ENCODE measurements around the gene COQ9.
A peak's percentile ranks its signal among the peaks of the same experiment; 100 is the strongest.

The COQ9 gene

DNA sequence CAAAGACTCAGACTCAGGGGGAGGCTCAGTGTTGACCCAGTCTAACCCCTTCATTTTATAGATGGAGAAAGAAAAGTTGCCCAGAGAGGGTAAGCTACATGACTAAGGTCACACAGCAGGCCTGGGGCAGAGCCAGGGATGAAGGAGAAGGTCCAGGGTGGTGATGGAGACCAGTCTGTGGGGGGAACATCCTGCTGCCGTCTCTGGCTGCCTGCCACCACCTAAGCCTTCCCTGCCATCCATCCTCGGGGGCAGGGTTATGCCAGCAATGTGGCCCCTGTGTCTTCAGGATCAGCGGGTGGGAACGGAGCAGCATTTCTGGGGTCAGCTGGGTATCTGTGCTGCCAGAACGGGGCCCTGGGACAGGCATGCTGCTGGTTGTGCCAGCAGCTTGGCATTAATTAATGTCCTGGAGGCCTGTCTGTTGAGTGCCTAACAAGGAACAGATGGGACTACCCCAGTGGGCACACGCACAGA lies 33.5 kb downstream of the COQ9 start:
- no peak for DNase-seq (ENCODE audit: low spot score)
- Mint-ChIP-seq H3K27ac (no peak overlapping the region), H3K27me3 (ENCODE audit: low read depth) (peaks cover 11% of the 10 kb centered on the region), H3K36me3 (ENCODE audit: low read depth) (no peaks in the 10 kb centered on the region), H3K9me3 (no peaks in the 10 kb centered on the region), H3K4me3 (no peak overlapping the region), H3K4me1 (ENCODE audit: low read depth) (peaks cover 11% of the 10 kb centered on the region)

DNA sequence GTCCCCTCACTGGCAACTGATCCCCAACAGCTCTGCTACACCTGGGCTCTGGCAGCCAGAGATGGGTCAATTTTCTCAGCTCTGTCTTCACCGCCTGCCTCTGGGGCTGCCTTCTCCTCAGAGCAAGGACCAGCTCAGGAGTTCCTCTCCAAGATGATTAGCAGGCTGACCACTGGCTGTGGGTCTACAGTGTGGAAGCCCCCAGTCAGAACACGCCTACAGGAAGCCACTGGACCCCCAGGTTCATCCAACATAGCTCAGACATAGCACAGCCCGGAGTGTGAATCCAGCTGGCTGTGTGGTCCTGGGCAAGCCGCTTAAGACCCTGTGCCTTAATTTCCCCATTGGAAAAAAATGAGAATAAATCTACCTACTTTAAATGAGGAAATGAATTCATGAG lies 34.1 kb downstream of the COQ9 start:
- Mint-ChIP-seq H3K4me3 (no peak overlapping the region), H3K27ac (no peak overlapping the region), H3K9me3 (no peaks in the 10 kb centered on the region), H3K36me3 (ENCODE audit: low read depth) (no peaks in the 10 kb centered on the region), H3K27me3 (ENCODE audit: low read depth) (peaks cover 11% of the 10 kb centered on the region), H3K4me1 (ENCODE audit: low read depth) (peaks cover 8% of the 10 kb centered on the region)
- no peak for DNase-seq (ENCODE audit: low spot score)

DNA sequence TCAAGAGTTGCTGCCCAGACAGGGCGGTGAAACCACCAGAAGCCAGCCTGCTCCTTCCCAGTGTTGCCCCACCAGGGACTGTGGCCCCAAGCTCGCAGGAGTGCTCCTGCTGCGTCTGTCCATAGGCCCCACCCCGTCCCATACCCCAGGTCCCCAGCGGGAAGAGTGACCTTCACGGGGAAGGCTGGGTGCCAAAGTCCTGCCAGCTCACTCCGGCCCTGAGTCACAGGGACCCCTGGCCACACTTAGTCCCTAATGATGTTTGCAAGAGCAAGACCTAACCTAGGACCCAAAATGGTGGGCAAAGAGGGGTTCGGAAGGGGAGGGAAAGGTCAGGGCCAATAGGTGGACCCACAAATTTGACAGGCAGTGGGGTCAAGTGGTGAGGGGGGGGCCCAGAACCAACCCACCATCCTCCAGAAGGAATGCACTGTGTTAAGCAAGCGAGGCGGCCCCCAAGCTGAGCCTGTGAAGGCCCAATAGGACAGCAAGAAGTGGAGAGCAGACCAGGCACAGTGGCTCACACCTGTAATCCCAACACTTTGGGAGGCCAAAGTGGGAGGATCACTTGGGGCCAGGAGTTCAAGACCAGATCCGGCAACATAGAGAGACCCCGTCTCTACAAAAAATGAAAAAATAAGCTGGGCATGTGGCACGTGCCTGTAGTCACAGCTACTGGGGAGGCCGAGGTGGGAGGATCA lies 35.7 kb downstream of the COQ9 start:
- H3K27me3 Mint-ChIP-seq (ENCODE audit: low read depth) = peaks cover 11% of the 10 kb centered on the region
- no peak overlapping the region for H3K4me3 Mint-ChIP-seq
- H3K4me1 Mint-ChIP-seq (ENCODE audit: low read depth) = peaks cover 10% of the 10 kb centered on the region
- no peaks in the 10 kb centered on the region for H3K9me3 Mint-ChIP-seq
- DNase-seq (ENCODE audit: low spot score) = no peak
- no peak overlapping the region for H3K27ac Mint-ChIP-seq
- no peaks in the 10 kb centered on the region for H3K36me3 Mint-ChIP-seq (ENCODE audit: low read depth)

DNA sequence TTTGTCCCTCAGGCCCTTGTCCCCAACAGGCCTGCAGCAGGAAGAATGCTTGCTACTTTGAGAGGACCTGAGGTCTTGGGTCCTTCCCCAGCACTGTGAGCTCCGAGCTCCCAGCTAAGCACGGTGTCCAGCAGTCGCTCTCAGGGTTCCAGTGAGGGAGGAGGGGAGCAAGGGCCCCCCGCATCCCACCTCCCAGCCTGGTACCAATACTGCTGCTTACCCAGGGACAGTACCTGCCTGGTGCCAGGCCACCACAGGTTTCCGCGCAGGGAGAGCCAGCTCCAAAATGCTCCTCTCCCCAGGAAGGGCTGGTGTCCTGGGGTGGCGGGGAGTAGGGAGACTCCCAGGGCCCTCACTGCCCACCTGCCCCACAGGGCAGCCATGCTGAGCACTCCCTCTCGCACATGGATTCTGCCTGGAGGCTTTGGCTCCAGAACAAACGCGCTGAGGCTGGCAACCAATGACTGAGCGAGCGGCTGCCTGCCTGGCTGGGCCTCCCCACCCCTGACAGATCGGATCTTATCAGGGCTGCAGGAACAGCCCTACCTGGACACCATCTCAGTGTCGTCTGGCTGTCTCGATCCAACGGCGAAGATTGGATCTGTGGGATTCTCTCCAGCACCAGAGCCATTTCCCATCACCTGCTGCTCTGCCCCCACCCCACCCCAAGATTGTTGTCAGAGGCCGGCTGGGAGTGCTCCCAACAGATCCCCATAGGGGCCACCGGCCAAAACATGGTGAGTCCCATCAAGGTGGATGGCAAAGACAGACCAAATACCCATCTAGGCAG lies 36.6 kb downstream of the COQ9 start:
- H3K27ac Mint-ChIP-seq = no peak overlapping the region
- H3K36me3 Mint-ChIP-seq (ENCODE audit: low read depth) = no peaks in the 10 kb centered on the region
- peaks cover 12% of the 10 kb centered on the region for H3K27me3 Mint-ChIP-seq (ENCODE audit: low read depth)
- H3K4me3 Mint-ChIP-seq = no peak overlapping the region
- DNase-seq (ENCODE audit: low spot score) = no peak
- H3K9me3 Mint-ChIP-seq = no peaks in the 10 kb centered on the region
- H3K4me1 Mint-ChIP-seq (ENCODE audit: low read depth) = peaks cover 9% of the 10 kb centered on the region

DNA sequence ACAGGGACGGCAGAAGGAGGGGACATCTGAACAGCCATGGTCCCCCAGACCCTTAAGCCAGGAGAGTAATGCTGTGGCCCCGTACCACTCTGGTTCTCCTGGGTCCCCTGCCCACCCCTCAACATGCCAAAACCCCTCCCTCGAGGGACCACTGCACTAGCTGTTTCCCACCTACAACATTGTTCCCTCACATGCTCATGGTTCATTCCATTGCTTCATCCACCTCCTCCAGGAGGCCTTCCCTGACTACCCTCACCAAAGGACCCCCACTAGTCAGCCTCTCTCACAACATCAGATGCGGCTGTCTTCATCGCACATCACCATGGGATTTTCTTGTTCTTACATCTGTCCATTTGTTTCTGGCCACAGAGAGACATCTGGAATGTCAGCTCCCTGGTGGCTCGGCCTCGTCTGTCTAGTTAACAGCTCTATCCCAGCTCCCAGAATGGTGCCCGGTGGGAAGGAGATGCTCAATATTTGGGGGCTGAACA lies 37.3 kb downstream of the COQ9 start:
- no peak for DNase-seq (ENCODE audit: low spot score)
- H3K4me3 Mint-ChIP-seq = no peak overlapping the region
- H3K9me3 Mint-ChIP-seq = no peaks in the 10 kb centered on the region
- no peak overlapping the region for H3K27ac Mint-ChIP-seq
- H3K4me1 Mint-ChIP-seq (ENCODE audit: low read depth) = peaks cover 9% of the 10 kb centered on the region
- no peaks in the 10 kb centered on the region for H3K36me3 Mint-ChIP-seq (ENCODE audit: low read depth)
- peaks cover 12% of the 10 kb centered on the region for H3K27me3 Mint-ChIP-seq (ENCODE audit: low read depth)

DNA sequence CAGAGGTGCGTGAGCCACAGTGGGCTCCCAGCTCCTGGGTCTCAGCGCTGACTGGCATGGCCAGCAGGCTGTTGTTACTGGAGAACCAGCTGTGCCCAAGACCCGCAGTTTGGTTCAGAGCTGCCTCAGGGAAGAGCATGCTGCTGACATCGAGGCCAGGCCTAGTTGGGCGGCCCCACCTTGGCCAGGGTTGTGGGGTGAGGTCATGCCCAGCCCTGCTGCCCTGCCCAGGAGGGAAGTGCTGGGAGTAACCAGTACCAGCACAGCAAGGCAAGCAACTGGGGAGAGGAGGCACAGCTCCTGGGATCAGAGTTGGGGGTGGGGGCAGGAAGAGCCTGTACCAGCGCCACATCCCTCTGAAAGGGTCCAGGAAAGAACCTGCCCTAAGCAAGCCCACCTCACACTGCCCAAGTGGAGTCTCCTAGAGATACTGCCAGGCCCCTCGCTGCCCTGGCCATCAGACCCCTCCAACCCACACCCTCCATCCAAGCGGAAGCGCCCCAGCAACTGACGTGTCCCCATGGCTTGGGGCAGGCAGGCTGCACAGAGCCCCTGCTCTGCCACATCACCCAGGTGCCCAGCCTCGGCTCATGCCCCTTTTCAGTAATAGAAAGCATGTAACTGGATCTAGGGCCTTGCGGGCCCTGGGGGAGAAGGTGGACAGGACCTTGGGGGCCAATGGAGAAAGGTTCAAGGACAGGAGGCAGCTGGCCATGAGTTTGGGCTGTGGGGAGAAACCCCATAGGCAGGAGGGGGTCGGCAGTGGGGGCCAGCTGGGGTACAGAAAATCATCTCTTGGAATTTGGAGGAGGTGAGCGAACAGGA lies 38.0 kb downstream of the COQ9 start:
- Mint-ChIP-seq H3K36me3 (ENCODE audit: low read depth) (no peaks in the 10 kb centered on the region), H3K4me3 (peak overlapping the region; percentile 85), H3K9me3 (no peaks in the 10 kb centered on the region), H3K27ac (no peak overlapping the region), H3K4me1 (ENCODE audit: low read depth) (peaks cover 9% of the 10 kb centered on the region), H3K27me3 (ENCODE audit: low read depth) (peaks cover 13% of the 10 kb centered on the region)
- no peak for DNase-seq (ENCODE audit: low spot score)

DNA sequence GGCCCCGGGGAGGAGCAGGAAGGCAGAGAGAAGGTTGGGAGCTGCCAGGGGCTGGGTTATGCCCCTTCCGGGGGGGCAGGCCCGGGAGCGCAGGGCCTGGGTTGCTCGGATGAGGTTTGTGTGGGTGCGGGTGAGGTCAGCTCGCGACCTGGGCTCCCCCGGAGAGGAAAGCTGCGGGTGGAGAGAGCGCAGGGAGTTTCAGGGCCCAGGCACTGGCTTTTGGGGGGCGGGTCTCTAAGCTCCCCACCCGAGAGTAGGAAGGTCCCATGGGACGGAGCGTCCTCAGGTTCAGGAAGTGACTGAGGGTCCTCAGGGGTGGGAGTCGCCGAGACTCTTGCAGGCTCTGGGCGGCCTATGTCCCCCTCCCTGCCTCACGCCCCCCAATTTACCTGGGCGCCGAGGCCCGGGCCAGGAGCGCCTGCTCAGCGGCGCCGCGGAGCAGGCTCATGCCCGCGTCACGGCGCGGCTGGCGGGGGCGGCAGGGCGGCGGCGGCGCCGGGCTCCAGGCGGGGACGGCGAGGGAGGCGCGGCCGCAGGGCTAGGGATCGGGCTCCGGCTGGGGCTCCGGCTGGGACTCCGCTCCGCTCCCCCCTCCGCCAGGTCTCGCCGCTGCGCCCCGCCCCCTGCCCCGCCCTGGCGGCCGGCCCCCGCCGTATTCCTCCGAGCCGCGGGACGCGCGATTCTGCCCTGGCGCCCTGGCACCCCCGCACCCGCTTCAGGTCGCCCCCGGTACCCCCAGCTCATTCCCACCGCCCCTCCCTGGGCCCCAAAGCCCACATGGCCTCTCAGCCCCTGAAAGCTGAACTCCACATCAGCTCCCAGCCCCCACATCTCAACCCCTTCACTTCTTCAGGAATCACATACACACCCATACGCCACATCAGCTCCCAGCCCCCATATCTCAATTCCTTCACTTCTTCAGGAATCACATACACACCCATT lies 38.9 kb downstream of the COQ9 start, which contains the start of gene DOK4:
Gene DOK4 (minus strand): TSS at position 578 of the 942 bp plus-strand sequence. CDS start 6,986 bp downstream, outside the sequence.
- Mint-ChIP-seq H3K27me3 (ENCODE audit: low read depth) (peaks cover 17% of the 10 kb centered on the region), H3K4me3 (peak within 1 kb of the TSS; percentile 85), H3K4me1 (ENCODE audit: low read depth) (peaks cover 9% of the 10 kb centered on the region), H3K27ac (peak within 1 kb of the TSS; percentile 65), H3K9me3 (no peaks in the 10 kb centered on the region), H3K36me3 (ENCODE audit: low read depth) (no peaks in the 10 kb centered on the region)
- DNase-seq (ENCODE audit: low spot score) = peak; percentile 73

DNA sequence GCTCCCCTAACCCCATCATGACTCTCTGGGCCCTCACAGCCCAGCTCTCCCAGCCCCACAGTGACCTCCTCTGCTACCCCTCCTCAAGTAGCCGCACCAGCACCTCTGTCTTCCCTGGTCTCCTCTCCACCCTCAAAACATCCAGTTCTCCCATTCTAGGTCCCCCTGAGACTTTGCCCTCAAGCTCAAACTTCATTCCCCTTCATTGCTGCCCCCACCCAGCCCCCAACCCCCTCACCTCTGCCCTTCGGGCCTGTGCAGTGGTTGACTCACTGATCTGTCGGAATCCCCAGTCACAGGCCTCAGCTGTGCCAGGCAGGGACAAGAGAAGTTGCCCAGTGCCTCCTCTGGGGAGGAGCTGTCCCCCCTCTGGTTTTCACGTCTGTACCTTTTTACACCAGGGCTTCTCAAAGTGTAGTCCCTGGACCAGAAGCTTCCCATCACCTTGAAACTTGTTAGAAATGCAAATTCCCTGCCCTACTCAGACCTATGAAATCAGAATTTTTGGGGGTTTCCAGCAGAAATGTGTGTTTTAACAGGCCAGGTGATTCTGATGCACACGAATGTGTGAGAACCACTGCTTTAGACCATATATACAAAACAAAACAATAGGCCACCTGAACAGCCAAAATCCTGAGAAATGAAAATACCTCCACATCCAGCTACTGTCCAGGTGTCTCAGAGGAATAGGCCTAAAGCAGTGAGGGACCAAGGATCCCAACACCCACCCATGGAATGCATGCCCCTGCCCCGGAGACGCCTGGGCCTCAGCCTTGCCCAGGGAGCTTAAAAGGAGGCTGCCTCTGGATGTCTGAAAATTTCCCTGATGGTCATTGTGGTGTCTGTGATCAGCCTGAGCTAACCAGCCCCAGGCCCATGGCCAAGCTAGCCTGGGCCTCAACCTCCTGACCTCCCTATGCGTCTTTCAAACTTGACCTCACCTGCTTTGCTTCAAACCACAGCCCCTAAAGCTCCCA lies 39.9 kb downstream of the COQ9 start:
- Mint-ChIP-seq H3K27ac (peak overlapping the region; percentile 65), H3K36me3 (ENCODE audit: low read depth) (no peaks in the 10 kb centered on the region), H3K9me3 (no peaks in the 10 kb centered on the region), H3K4me3 (peak overlapping the region; percentile 76), H3K4me1 (ENCODE audit: low read depth) (peaks cover 9% of the 10 kb centered on the region), H3K27me3 (ENCODE audit: low read depth) (peaks cover 23% of the 10 kb centered on the region)
- DNase-seq (ENCODE audit: low spot score) = no peak

DNA sequence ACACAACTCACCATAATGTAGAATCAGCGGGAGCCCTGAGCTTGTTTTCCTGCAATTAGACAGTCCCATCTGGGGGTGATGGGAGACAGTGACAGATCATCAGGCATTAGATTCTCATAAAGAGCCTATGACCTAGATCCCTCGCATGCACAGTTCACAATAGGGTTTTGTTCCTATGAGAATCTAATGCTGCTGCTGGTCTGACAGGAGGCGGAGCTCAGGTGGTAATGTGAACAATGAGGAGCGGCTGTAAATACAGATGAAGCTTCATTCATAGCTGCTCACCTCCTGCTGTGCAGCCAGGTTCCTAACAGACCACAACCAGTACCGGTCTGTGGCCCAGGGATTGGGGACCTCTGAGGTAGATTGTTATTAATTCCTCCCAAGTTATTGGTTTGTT lies 42.0 kb downstream of the COQ9 start:
- H3K4me1 Mint-ChIP-seq (ENCODE audit: low read depth) = peaks cover 9% of the 10 kb centered on the region
- peaks cover 28% of the 10 kb centered on the region for H3K27me3 Mint-ChIP-seq (ENCODE audit: low read depth)
- H3K36me3 Mint-ChIP-seq (ENCODE audit: low read depth) = no peaks in the 10 kb centered on the region
- no peak for DNase-seq (ENCODE audit: low spot score)
- no peak overlapping the region for H3K27ac Mint-ChIP-seq
- H3K4me3 Mint-ChIP-seq = no peak overlapping the region
- H3K9me3 Mint-ChIP-seq = no peaks in the 10 kb centered on the region

DNA sequence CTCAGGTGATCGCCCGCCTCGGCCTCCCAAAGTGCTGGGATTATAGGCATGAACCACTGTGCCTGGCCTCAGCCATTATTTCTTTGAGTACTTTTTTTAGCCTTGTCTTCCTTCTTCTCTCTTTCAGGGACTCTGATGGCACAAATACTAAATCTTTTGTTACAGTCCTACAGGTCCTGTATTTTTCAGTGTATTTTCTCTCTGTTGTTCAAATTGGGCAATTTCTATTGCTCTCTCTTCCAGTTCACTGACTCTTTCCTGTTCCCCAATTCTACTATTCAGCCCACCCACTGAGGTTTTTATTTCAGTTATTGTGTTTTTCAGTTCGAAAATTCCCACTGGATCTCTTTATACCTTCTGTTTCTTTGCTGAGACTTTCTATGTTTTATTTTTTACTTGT lies 46.5 kb downstream of the COQ9 start:
- H3K9me3 Mint-ChIP-seq = no peaks in the 10 kb centered on the region
- H3K4me3 Mint-ChIP-seq = no peak overlapping the region
- H3K36me3 Mint-ChIP-seq (ENCODE audit: low read depth) = no peaks in the 10 kb centered on the region
- H3K27ac Mint-ChIP-seq = no peak overlapping the region
- no peaks in the 10 kb centered on the region for H3K4me1 Mint-ChIP-seq (ENCODE audit: low read depth)
- DNase-seq (ENCODE audit: low spot score) = no peak
- peaks cover 21% of the 10 kb centered on the region for H3K27me3 Mint-ChIP-seq (ENCODE audit: low read depth)

DNA sequence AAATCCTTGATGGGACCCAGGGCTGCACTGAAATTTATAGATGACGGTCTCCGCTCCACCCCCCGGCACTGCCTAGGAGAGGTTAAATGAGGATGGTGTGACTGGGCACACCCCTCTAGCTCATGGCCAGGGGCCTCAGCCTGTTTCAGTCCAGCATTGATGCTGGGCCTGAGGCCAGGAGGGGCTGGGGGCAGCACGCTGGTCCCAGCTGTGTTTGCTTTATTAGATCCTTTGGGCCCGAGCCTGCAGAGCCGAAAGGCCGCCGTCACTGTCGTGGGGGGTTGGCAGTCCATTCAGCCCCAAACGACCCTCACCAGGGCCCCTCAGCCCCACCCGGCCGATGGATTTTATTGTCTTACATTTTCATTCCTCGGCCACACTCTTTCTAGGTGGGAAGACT lies 49.8 kb downstream of the COQ9 start:
- Mint-ChIP-seq H3K27ac (no peak overlapping the region), H3K36me3 (ENCODE audit: low read depth) (no peaks in the 10 kb centered on the region), H3K27me3 (ENCODE audit: low read depth) (peaks cover 10% of the 10 kb centered on the region), H3K4me3 (no peak overlapping the region), H3K9me3 (no peaks in the 10 kb centered on the region), H3K4me1 (ENCODE audit: low read depth) (peaks cover 11% of the 10 kb centered on the region)
- DNase-seq (ENCODE audit: low spot score) = no peak

DNA sequence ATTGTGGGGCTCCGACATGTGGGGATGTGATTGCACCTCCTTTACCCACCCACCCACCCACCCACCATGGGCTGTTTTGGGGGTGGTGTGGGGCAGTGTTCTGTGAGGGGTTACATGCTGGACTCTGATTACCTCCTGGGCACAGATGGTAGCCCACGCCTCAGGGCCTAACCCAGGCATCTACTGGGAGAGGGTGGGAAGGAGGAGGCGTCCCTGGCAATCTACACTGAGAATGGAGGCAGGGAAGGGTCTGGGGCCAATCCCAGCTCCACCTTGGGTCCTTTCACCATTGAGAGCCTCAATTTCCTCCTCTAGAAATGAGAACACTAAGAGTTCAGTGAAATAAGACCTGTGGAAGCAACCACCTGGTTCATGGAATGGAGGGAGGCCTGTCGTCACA lies 50.8 kb downstream of the COQ9 start:
- peaks cover 8% of the 10 kb centered on the region for H3K27me3 Mint-ChIP-seq (ENCODE audit: low read depth)
- H3K36me3 Mint-ChIP-seq (ENCODE audit: low read depth) = no peaks in the 10 kb centered on the region
- DNase-seq (ENCODE audit: low spot score) = no peak
- peaks cover 11% of the 10 kb centered on the region for H3K4me1 Mint-ChIP-seq (ENCODE audit: low read depth)
- no peak overlapping the region for H3K27ac Mint-ChIP-seq
- H3K4me3 Mint-ChIP-seq = no peak overlapping the region
- no peaks in the 10 kb centered on the region for H3K9me3 Mint-ChIP-seq
